OCI-LY3 (cell line): ENCODE measurements around the gene ELMO1.

Experiments used
- H2AFZ ChIP-seq: fragments of 200-600, 300-600 bp; shearing (Covaris generic); 2 replicates; pipeline ENCODE4 v1.6.0; 2014; ENCODE audit warnings: antibody characterized with exemption, low read depth, low read length
- H3K27ac ChIP-seq: fragments of 200-600, 300-600 bp; sonication (generic); 2 replicates; pipeline ENCODE4 v1.5.1; 2014; ENCODE audit warnings: mild to moderate bottlenecking, low read length, moderate library complexity, mixed read lengths
- H3K27me3 ChIP-seq: fragments of 200-600, 300-600 bp; sonication (generic); 2 replicates; pipeline ENCODE4 v1.6.1; 2014; ENCODE audit warnings: low read depth, low read length, mixed read lengths
- H3K36me3 ChIP-seq: fragments of 200-600, 300-600 bp; sonication (generic); replicated peaks from 2 replicates; pipeline ENCODE3; 2014; ENCODE audit warnings: low read depth, low read length, mixed read lengths
- H3K4me1 ChIP-seq: fragments of 300-600, 200-600 bp; sonication (generic); 2 replicates; pipeline ENCODE4 v1.6.1; 2014; ENCODE audit warnings: low read length, mixed read lengths
- H3K4me2 ChIP-seq: fragments of 200-600, 300-600 bp; sonication (generic); 2 replicates; pipeline ENCODE4 v1.6.1; 2014; ENCODE audit warnings: low read length, mixed read lengths
- H3K4me3 ChIP-seq: fragments of 300-600, 200-600 bp; sonication (generic); 2 replicates; pipeline ENCODE4 v1.5.1; 2014; ENCODE audit warnings: antibody characterized with exemption, mild to moderate bottlenecking, low read length, moderate library complexity
- H3K79me2 ChIP-seq: fragments of 300-600, 200-600 bp; shearing (Covaris generic); 2 replicates; pipeline ENCODE4 v1.6.1; 2014; ENCODE audit warnings: mild to moderate bottlenecking, low read length, mixed read lengths
- H3K9ac ChIP-seq: fragments of 300-600, 200-600 bp; shearing (Covaris generic); 2 replicates; pipeline ENCODE4 v1.6.0; 2014; ENCODE audit warnings: mild to moderate bottlenecking, low read length, moderate library complexity
- H3K9me3 ChIP-seq: fragments of 200-600, 300-600 bp; shearing (Covaris generic); 2 replicates; pipeline ENCODE4 v1.6.1; 2014; ENCODE audit warnings: low read length, mixed read lengths; ENCODE audit not compliant: insufficient read depth
- H4K20me1 ChIP-seq: fragments of 200-600, 300-600 bp; sonication (generic); 2 replicates; pipeline ENCODE4 v1.6.1; 2016; ENCODE audit warnings: low read length, mixed read lengths; ENCODE audit not compliant: insufficient read depth
- CTCF ChIP-seq: fragments of 200-600, 300-600 bp; sonication (generic); IDR thresholded peaks from 2 replicates; pipeline ENCODE4 v1.5.1; 2014; ENCODE audit warnings: antibody characterized with exemption, low read length, low read depth
- EZH2phosphoT487 ChIP-seq: fragments of 200-600 bp; shearing (Covaris generic); IDR thresholded peaks from 2 replicates; pipeline ENCODE4 v1.6.1; 2018; ENCODE audit warnings: antibody characterized with exemption, mixed run types, low read depth

Gene ELMO1

GRCh38 chr7:37448636-37449361 lies at the start of gene ELMO1:
TSS of gene ELMO1 (minus strand) at chr7:37448864. CDS start at chr7:37342690, 106,174 bp downstream.
- peak within 1 kb of the TSS; percentile 62 for H2AFZ ChIP-seq
- no peaks in the 10 kb centered on the region for H4K20me1 ChIP-seq
- H3K36me3 ChIP-seq = no peaks in the 10 kb centered on the region
- H3K79me2 ChIP-seq = peaks cover 6% of the 10 kb centered on the region; the same call in 1 of the 2 replicates
- peak within 1 kb of the TSS; percentile 94 for H3K4me3 ChIP-seq
- H3K4me1 ChIP-seq = peaks cover 10% of the 10 kb centered on the region
- peak within 1 kb of the TSS; percentile 77 for H3K27ac ChIP-seq
- H3K27me3 ChIP-seq = peaks cover 13% of the 10 kb centered on the region; the same call in 1 of the 2 replicates
- no peak for TF ChIP-seq EZH2phosphoT487
- TF ChIP-seq CTCF = peak; percentile 43
- H3K4me2 ChIP-seq = peak within 1 kb of the TSS; percentile 77
- no peaks in the 10 kb centered on the region for H3K9me3 ChIP-seq
- H3K9ac ChIP-seq = peak within 1 kb of the TSS; percentile 92

- TF ChIP-seq CTCF = no peak
- no peak for TF ChIP-seq EZH2phosphoT487
- Histone ChIP-seq H3K4me3 (no peak overlapping the region), H3K4me1 (peaks cover 5% of the 10 kb centered on the region), H3K79me2 (no peaks in the 10 kb centered on the region), H3K9me3 (no peaks in the 10 kb centered on the region), H3K27ac (no peak overlapping the region), H4K20me1 (no peaks in the 10 kb centered on the region), H3K27me3 (peaks cover 2% of the 10 kb centered on the region; the same call in 1 of the 2 replicates), H2AFZ (no peak overlapping the region), H3K9ac (no peak overlapping the region), H3K4me2 (no peak overlapping the region), H3K36me3 (no peaks in the 10 kb centered on the region)
Observed at GRCh38 chr7:37497576-37497975, 48.9 kb upstream of the ELMO1 start.

GRCh38 chr7:37495574-37496184 lies 47.0 kb upstream of the ELMO1 start:
- Histone ChIP-seq H3K27ac (no peak overlapping the region), H3K36me3 (no peaks in the 10 kb centered on the region), H3K79me2 (no peaks in the 10 kb centered on the region), H3K27me3 (no peaks in the 10 kb centered on the region), H2AFZ (no peak overlapping the region), H3K9ac (no peak overlapping the region), H4K20me1 (no peaks in the 10 kb centered on the region), H3K4me3 (no peak overlapping the region), H3K4me1 (peaks cover 5% of the 10 kb centered on the region), H3K9me3 (no peaks in the 10 kb centered on the region), H3K4me2 (no peak overlapping the region)
- TF ChIP-seq CTCF = peak; percentile 54
- TF ChIP-seq EZH2phosphoT487 = no peak

GRCh38 chr7:37494926-37495325 lies 46.3 kb upstream of the ELMO1 start:
- H3K27ac ChIP-seq = no peak overlapping the region
- no peak overlapping the region for H3K4me3 ChIP-seq
- H3K4me2 ChIP-seq = no peak overlapping the region
- no peaks in the 10 kb centered on the region for H3K9me3 ChIP-seq
- TF ChIP-seq CTCF (no peak), EZH2phosphoT487 (no peak)
- H3K4me1 ChIP-seq = peaks cover 5% of the 10 kb centered on the region
- H3K9ac ChIP-seq = no peak overlapping the region
- no peaks in the 10 kb centered on the region for H3K79me2 ChIP-seq
- H2AFZ ChIP-seq = no peak overlapping the region
- no peaks in the 10 kb centered on the region for H3K27me3 ChIP-seq
- no peaks in the 10 kb centered on the region for H3K36me3 ChIP-seq
- H4K20me1 ChIP-seq = no peaks in the 10 kb centered on the region
